Measurements from ENCODE around the gene AIFM3.

GRCh38 chr22:20980938-20981722 lies 14.1 kb downstream of the AIFM3 start:
- TF ChIP-seq POLR2A (IDR thresholded peaks at IDR 0.05; ENCODE audit: low read length) (no peak), GATA1 (IDR thresholded peaks at IDR 0.05; ENCODE audit: low read depth, low read length) (no peak)
